HAP-1 (cell line): Measurements from ENCODE around the gene LYRM4.

Source experiments
- DNase-seq, 2 experiments: peaks; one replicate each; pipeline ENCODE4 v3.0.0-alpha.2; 2016 to 2020; ENCODE audit warnings: low spot score in 2 of 2
- H3K27me3 ChIP-seq: fragments of 250-450 bp; sonication (Bioruptor Pico); 2 replicates; pipeline ENCODE4 v1.5.1; 2020; ENCODE audit warnings: low read depth, mild to moderate bottlenecking, moderate library complexity
- H3K36me3 ChIP-seq: fragments of 250-450 bp; sonication (Bioruptor Pico); replicated peaks from 2 replicates; pipeline ENCODE4 v1.5.1; 2020; ENCODE audit warnings: mild to moderate bottlenecking
- H3K4me1 ChIP-seq: fragments of 250-450 bp; sonication (Bioruptor Pico); 2 replicates; pipeline ENCODE4 v1.5.1; 2020; ENCODE audit warnings: mild to moderate bottlenecking
- H3K4me3 ChIP-seq: fragments of 250-450 bp; sonication (Bioruptor Pico); 2 replicates; pipeline ENCODE4 v1.5.1; 2020; ENCODE audit warnings: mild to moderate bottlenecking, moderate library complexity
- H3K9me3 ChIP-seq: fragments of 250-450 bp; sonication (Bioruptor Pico); 2 replicates; pipeline ENCODE4 v1.5.1; 2020; ENCODE audit warnings: mild to moderate bottlenecking, moderate library complexity
- in situ Hi-C: fragments of 300-500 bp; cut with MboI; formaldehyde crosslinking; loops from 3 replicates; pipeline ENCODE4 v1.14.3; 2020; ENCODE audit warnings: low sequenced_read_pairs, inconsistent platforms, mixed read lengths

Gene LYRM4

GRCh38 chr6:5085648-5086293 is 175.0 kb downstream of the LYRM4 start:
- H3K4me3 ChIP-seq, result no peak overlapping the region
- H3K27me3 ChIP-seq, result no peaks in the 10 kb centered on the region
- H3K9me3 ChIP-seq, result no peaks in the 10 kb centered on the region
- peaks cover 15% of the 10 kb centered on the region for H3K4me1 ChIP-seq
- DNase-seq, result no peak
- H3K36me3 ChIP-seq, result no peaks in the 10 kb centered on the region
- in situ Hi-C loops, result no loop called here

GRCh38 chr6:5084781-5085647 is 175.7 kb downstream of the LYRM4 start, which contains the start of gene PPP1R3G:
Gene PPP1R3G, plus strand, starts transcription at chr6:5085341. Its CDS starts 145 bp downstream, at chr6:5085486.
- H3K4me3 ChIP-seq, result peak within 1 kb of the TSS; percentile 18
- in situ Hi-C loops, result no loop called here
- peak in 1 of 2 experiments; percentile 43 for DNase-seq
- no peaks in the 10 kb centered on the region for H3K27me3 ChIP-seq
- H3K4me1 ChIP-seq, result peaks cover 15% of the 10 kb centered on the region
- no peaks in the 10 kb centered on the region for H3K9me3 ChIP-seq
- no peaks in the 10 kb centered on the region for H3K36me3 ChIP-seq

- in situ Hi-C loops, result no loop called here
- Histone ChIP-seq H3K4me3 (peak overlapping the region; percentile 18), H3K4me1 (peaks cover 15% of the 10 kb centered on the region), H3K27me3 (no peaks in the 10 kb centered on the region), H3K9me3 (no peaks in the 10 kb centered on the region), H3K36me3 (no peaks in the 10 kb centered on the region)
- peak in 1 of 2 experiments; percentile 18 for DNase-seq
Measured at GRCh38 chr6:5084360-5084780, 176.4 kb downstream of the LYRM4 start.

GRCh38 chr6:5083813-5084359 is 176.9 kb downstream of the LYRM4 start:
- Histone ChIP-seq H3K27me3 (no peaks in the 10 kb centered on the region), H3K9me3 (no peaks in the 10 kb centered on the region), H3K36me3 (no peaks in the 10 kb centered on the region), H3K4me3 (no peak overlapping the region), H3K4me1 (peaks cover 15% of the 10 kb centered on the region)
- DNase-seq, result no peak
- in situ Hi-C loops, result no loop called here

GRCh38 chr6:5083307-5083583 is 177.5 kb downstream of the LYRM4 start:
- H3K4me1 ChIP-seq, result peaks cover 15% of the 10 kb centered on the region
- in situ Hi-C loops, result no loop called here
- H3K4me3 ChIP-seq, result no peak overlapping the region
- H3K27me3 ChIP-seq, result no peaks in the 10 kb centered on the region
- no peaks in the 10 kb centered on the region for H3K9me3 ChIP-seq
- no peak for DNase-seq
- no peaks in the 10 kb centered on the region for H3K36me3 ChIP-seq

- in situ Hi-C loops, result no loop called here
Measured at GRCh38 chr6:5082487-5083306, 178.1 kb downstream of the LYRM4 start.

GRCh38 chr6:5081955-5082354 is 178.8 kb downstream of the LYRM4 start:
- Histone ChIP-seq H3K27me3 (no peaks in the 10 kb centered on the region), H3K36me3 (no peaks in the 10 kb centered on the region), H3K4me3 (no peak overlapping the region), H3K4me1 (peaks cover 15% of the 10 kb centered on the region), H3K9me3 (no peaks in the 10 kb centered on the region)
- in situ Hi-C loops, result no loop called here
- DNase-seq, result no peak

More at GRCh38 chr6:5082487-5083306, 178.1 kb downstream of the LYRM4 start:
- H3K9me3 ChIP-seq, result no peaks in the 10 kb centered on the region
- no peaks in the 10 kb centered on the region for H3K36me3 ChIP-seq
- peaks cover 15% of the 10 kb centered on the region for H3K4me1 ChIP-seq
- H3K27me3 ChIP-seq, result no peaks in the 10 kb centered on the region
- H3K4me3 ChIP-seq, result no peak overlapping the region
- peak; percentile 63 to 83 for DNase-seq

- Histone ChIP-seq H3K27me3 (no peaks in the 10 kb centered on the region), H3K4me1 (peaks cover 15% of the 10 kb centered on the region), H3K36me3 (no peaks in the 10 kb centered on the region), H3K9me3 (no peaks in the 10 kb centered on the region), H3K4me3 (no peak overlapping the region)
- no peak for DNase-seq
- in situ Hi-C loops, result no loop called here
Measured at GRCh38 chr6:5081182-5081581, 179.6 kb downstream of the LYRM4 start.

- in situ Hi-C loops, result no loop called here
Measured at GRCh38 chr6:5080574-5080973, 180.2 kb downstream of the LYRM4 start.

GRCh38 chr6:5079692-5080091 is 181.1 kb downstream of the LYRM4 start:
- Histone ChIP-seq H3K4me3 (no peak overlapping the region), H3K27me3 (no peaks in the 10 kb centered on the region), H3K4me1 (peaks cover 15% of the 10 kb centered on the region), H3K9me3 (no peaks in the 10 kb centered on the region), H3K36me3 (no peaks in the 10 kb centered on the region)
- in situ Hi-C loops, result no loop called here
- no peak for DNase-seq

More at GRCh38 chr6:5080574-5080973, 180.2 kb downstream of the LYRM4 start:
- H3K36me3 ChIP-seq, result no peaks in the 10 kb centered on the region
- H3K27me3 ChIP-seq, result no peaks in the 10 kb centered on the region
- H3K4me3 ChIP-seq, result no peak overlapping the region
- DNase-seq, result no peak
- H3K4me1 ChIP-seq, result peaks cover 15% of the 10 kb centered on the region
- no peaks in the 10 kb centered on the region for H3K9me3 ChIP-seq

- H3K36me3 ChIP-seq, result no peaks in the 10 kb centered on the region
- peak in 1 of 2 experiments; percentile 24 for DNase-seq
- H3K9me3 ChIP-seq, result no peaks in the 10 kb centered on the region
- no peak overlapping the region for H3K4me3 ChIP-seq
- in situ Hi-C loops, result no loop called here
- peaks cover 12% of the 10 kb centered on the region for H3K4me1 ChIP-seq
- no peaks in the 10 kb centered on the region for H3K27me3 ChIP-seq
Measured at GRCh38 chr6:5078121-5078669, 182.6 kb downstream of the LYRM4 start.

- no peak overlapping the region for H3K4me3 ChIP-seq
- in situ Hi-C loops, result no loop called here
- H3K9me3 ChIP-seq, result no peaks in the 10 kb centered on the region
- H3K36me3 ChIP-seq, result no peaks in the 10 kb centered on the region
- no peaks in the 10 kb centered on the region; the same call in 1 of the 2 replicates for H3K4me1 ChIP-seq
- H3K27me3 ChIP-seq, result no peaks in the 10 kb centered on the region
- DNase-seq, result no peak
Measured at GRCh38 chr6:5076931-5077330, 183.8 kb downstream of the LYRM4 start.

- DNase-seq, result no peak
- no peak overlapping the region for H3K4me3 ChIP-seq
- no peaks in the 10 kb centered on the region for H3K9me3 ChIP-seq
- H3K27me3 ChIP-seq, result no peaks in the 10 kb centered on the region
- H3K4me1 ChIP-seq, result no peaks in the 10 kb centered on the region
- in situ Hi-C loops, result no loop called here
- H3K36me3 ChIP-seq, result no peaks in the 10 kb centered on the region
Measured at GRCh38 chr6:5073992-5074391, 186.8 kb downstream of the LYRM4 start.
